ENCODE results near the gene IGSF23.
"Not testable (repeated sequence)": the region's sequence is repeated elsewhere in the genome, so short reads cannot be mapped to it uniquely, and the experiment has no call there.

The IGSF23 gene

DNA sequence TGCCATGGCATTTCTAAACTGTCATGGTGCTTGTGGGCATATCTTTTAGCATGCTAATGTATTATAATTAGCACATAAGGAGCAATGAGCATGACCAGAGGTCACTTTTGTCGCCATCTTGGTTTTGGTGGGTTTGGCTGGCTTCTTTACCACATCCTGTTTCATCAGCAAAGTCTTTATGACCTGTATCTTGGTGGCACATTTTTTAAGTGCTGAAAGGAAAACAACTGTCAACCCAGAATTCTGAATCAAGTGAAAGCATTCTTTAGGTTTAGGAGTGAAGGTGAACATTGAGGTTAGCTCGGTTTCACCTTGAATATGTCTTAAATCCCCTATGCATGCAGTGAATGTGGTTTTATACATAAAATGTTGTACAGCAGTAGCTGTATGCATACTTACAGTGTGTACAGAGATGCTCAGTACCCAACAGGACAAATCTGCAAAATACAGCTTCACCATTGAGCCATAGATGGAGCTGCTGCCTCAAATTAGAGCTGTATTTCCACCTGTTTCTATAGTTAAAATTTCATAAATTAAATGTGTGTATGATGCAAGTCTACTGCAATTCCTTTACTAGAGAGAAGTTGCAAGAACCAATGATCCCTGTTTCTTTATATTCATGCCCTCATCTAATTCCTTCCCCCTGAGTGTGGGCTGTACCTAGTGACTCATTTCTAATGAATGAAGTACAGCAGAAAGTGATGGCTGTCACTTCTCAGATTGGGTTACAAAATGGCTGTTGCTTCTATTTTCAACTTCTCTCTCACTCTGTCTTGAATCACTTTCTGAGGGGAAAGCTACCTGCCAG lies 25.2 kb upstream of the IGSF23 start:
- Histone ChIP-seq H3K27ac (ENCODE audit: low read depth, low read length, poor library complexity, severe bottlenecking) (no peak overlapping the region), H3K79me2 (ENCODE audit: insufficient read depth, low read length) (no peaks in the 10 kb centered on the region), H3K36me3 (ENCODE audit: insufficient read depth, low read length) (no peaks in the 10 kb centered on the region), H2AFZ (ENCODE audit: low read length) (no peak overlapping the region), H4K20me1 (ENCODE audit: insufficient read depth, low read length) (no peaks in the 10 kb centered on the region), H3K9me2 (ENCODE audit: low read depth, low read length) (no peaks in the 10 kb centered on the region), H3K9me3 (ENCODE audit: low read length) (no peaks in the 10 kb centered on the region), H3K4me1 (ENCODE audit: insufficient read depth, low read length, severe bottlenecking) (no peaks in the 10 kb centered on the region), H3F3A (ENCODE audit: insufficient read depth, low read length) (no peaks in the 10 kb centered on the region), H3K9ac (ENCODE audit: low read length) (no peak overlapping the region), H3K4me3 (ENCODE audit: low read depth, low read length, poor library complexity, severe bottlenecking) (no peak overlapping the region), H3K27me3 (ENCODE audit: insufficient read depth, low read length) (no peaks in the 10 kb centered on the region; the same call in 1 of the 2 replicates), H3K4me2 (ENCODE audit: low read length) (no peak overlapping the region)
- TF ChIP-seq, protein P1, sequence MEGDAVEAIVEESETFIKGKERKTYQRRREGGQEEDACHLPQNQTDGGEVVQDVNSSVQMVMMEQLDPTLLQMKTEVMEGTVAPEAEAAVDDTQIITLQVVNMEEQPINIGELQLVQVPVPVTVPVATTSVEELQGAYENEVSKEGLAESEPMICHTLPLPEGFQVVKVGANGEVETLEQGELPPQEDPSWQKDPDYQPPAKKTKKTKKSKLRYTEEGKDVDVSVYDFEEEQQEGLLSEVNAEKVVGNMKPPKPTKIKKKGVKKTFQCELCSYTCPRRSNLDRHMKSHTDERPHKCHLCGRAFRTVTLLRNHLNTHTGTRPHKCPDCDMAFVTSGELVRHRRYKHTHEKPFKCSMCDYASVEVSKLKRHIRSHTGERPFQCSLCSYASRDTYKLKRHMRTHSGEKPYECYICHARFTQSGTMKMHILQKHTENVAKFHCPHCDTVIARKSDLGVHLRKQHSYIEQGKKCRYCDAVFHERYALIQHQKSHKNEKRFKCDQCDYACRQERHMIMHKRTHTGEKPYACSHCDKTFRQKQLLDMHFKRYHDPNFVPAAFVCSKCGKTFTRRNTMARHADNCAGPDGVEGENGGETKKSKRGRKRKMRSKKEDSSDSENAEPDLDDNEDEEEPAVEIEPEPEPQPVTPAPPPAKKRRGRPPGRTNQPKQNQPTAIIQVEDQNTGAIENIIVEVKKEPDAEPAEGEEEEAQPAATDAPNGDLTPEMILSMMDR (IDR thresholded peaks at IDR 0.05; ENCODE audit: low read length) = no peak
- TF ChIP-seq EZH2 (IDR thresholded peaks at IDR 0.05; ENCODE audit: borderline replicate concordance, low read length) = no peak

DNA sequence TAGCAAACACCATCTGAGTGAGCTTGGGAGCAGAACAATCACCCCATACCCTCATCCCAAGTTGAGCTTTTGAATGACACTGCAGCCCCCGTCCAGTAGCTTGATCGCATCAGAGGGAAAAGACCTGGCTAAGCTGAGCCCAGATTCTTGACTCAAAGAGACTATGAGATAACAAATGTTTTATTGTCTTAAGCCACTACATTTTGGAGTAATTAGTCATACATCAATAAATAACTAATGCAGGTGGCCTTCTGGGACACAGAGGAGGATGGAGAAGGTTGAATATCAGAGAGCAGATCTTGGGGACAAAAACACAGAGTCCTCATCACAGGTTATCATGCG lies 24.6 kb upstream of the IGSF23 start:
- H2AFZ ChIP-seq (ENCODE audit: low read length) = no peak overlapping the region
- H3K27me3 ChIP-seq (ENCODE audit: insufficient read depth, low read length) = no peaks in the 10 kb centered on the region; the same call in 1 of the 2 replicates
- TF ChIP-seq, protein P1 (IDR thresholded peaks at IDR 0.05; ENCODE audit: low read length) = no peak
- no peak for TF ChIP-seq EZH2 (IDR thresholded peaks at IDR 0.05; ENCODE audit: borderline replicate concordance, low read length)
- H3K9me2 ChIP-seq (ENCODE audit: low read depth, low read length) = no peaks in the 10 kb centered on the region
- H3K4me1 ChIP-seq (ENCODE audit: insufficient read depth, low read length, severe bottlenecking) = no peaks in the 10 kb centered on the region
- no peak overlapping the region for H3K4me3 ChIP-seq (ENCODE audit: low read depth, low read length, poor library complexity, severe bottlenecking)
- no peaks in the 10 kb centered on the region for H3K9me3 ChIP-seq (ENCODE audit: low read length)
- no peaks in the 10 kb centered on the region for H3K36me3 ChIP-seq (ENCODE audit: insufficient read depth, low read length)
- H4K20me1 ChIP-seq (ENCODE audit: insufficient read depth, low read length) = no peaks in the 10 kb centered on the region
- H3K79me2 ChIP-seq (ENCODE audit: insufficient read depth, low read length) = no peaks in the 10 kb centered on the region
- no peak overlapping the region for H3K4me2 ChIP-seq (ENCODE audit: low read length)
- no peak overlapping the region for H3K27ac ChIP-seq (ENCODE audit: low read depth, low read length, poor library complexity, severe bottlenecking)
- H3F3A ChIP-seq (ENCODE audit: insufficient read depth, low read length) = no peaks in the 10 kb centered on the region
- H3K9ac ChIP-seq (ENCODE audit: low read length) = no peak overlapping the region

DNA sequence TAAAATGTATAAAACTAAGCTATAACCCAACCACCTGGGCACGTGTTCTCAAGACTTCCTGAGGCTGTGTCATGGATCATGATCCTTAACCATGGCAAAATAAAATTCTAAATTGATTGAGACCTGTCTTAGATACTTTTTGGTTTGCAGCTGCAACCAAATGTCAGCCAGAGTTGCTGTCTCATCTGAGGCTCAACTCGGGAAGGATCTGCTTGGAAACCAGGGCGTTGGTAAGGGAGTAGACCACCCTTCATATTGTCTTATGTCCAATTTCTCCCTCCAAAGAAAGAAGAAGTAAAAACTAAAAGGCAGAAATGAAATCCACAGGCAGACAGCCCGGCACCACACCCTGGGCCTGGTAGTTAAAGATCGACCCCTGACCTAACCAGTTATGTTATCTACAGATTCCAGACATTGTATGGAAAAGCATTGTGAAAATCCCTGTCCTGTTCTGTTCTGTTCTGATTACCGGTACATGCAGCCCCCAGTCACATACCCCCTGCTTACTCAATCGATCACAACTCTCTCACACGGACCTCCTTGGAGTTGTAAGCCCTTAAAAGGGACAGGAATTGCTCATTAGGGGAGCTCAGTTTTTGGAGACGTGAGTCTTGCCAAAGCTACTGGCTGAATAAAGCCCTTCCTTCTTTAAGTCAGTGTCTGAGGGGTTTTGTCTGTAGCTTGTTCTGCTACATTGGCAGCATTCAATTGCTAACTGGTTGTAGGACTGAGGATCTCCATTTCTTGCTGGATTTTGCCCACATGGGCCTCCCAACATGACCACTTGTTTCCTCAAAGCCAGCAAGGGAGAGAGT lies 22.9 kb upstream of the IGSF23 start:
- no peaks in the 10 kb centered on the region; the same call in 1 of the 2 replicates for H3K27me3 ChIP-seq (ENCODE audit: insufficient read depth, low read length)
- no peak overlapping the region for H3K27ac ChIP-seq (ENCODE audit: low read depth, low read length, poor library complexity, severe bottlenecking)
- no peak overlapping the region for H3K4me2 ChIP-seq (ENCODE audit: low read length)
- H3K79me2 ChIP-seq (ENCODE audit: insufficient read depth, low read length) = no peaks in the 10 kb centered on the region
- H2AFZ ChIP-seq (ENCODE audit: low read length) = no peak overlapping the region
- H4K20me1 ChIP-seq (ENCODE audit: insufficient read depth, low read length) = no peaks in the 10 kb centered on the region
- H3K4me3 ChIP-seq (ENCODE audit: low read depth, low read length, poor library complexity, severe bottlenecking) = no peak overlapping the region
- H3K36me3 ChIP-seq (ENCODE audit: insufficient read depth, low read length) = no peaks in the 10 kb centered on the region
- no peaks in the 10 kb centered on the region for H3K9me3 ChIP-seq (ENCODE audit: low read length)
- TF ChIP-seq EZH2 (IDR thresholded peaks at IDR 0.05; ENCODE audit: borderline replicate concordance, low read length) = no peak
- TF ChIP-seq, protein P1 (IDR thresholded peaks at IDR 0.05; ENCODE audit: low read length) = no peak
- no peaks in the 10 kb centered on the region for H3F3A ChIP-seq (ENCODE audit: insufficient read depth, low read length)
- no peak overlapping the region for H3K9ac ChIP-seq (ENCODE audit: low read length)
- no peaks in the 10 kb centered on the region for H3K9me2 ChIP-seq (ENCODE audit: low read depth, low read length)
- no peaks in the 10 kb centered on the region for H3K4me1 ChIP-seq (ENCODE audit: insufficient read depth, low read length, severe bottlenecking)

DNA sequence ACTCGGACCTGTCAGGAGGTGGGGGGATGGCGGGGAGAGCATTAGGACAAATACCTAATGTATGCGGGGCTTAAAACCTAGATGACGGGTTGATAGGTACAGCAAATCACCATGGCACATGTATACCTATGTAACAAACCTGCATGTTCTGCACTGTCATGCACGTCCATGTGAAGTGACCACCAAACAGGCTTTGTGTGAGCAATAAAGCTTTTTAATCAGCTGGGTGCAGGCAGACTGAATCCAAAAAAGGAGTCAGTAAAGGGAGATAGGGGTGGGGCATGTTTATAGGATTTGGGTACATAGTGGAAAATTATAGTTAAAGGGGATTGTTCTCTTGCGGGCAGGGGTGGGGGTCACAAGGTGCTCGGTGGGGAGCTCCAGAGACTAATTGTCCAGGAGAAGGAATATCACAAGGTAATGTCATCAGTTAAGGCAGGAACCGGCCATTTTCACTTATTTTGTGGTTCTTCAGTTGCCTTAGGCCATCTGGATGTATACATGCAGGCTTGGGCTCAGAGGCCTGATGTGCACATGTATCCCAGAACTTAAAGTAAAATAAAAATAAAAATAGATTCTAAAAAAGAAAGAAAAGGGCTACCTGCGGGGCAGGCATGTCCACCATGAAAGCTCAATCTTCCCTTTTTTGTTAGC lies 21.9 kb upstream of the IGSF23 start:
- H3K4me3 ChIP-seq (ENCODE audit: low read depth, low read length, poor library complexity, severe bottlenecking); H4K20me1 ChIP-seq (ENCODE audit: insufficient read depth, low read length); H3K9me3 ChIP-seq (ENCODE audit: low read length); H2AFZ ChIP-seq (ENCODE audit: low read length); H3K27ac ChIP-seq (ENCODE audit: low read depth, low read length, poor library complexity, severe bottlenecking); H3K27me3 ChIP-seq (ENCODE audit: insufficient read depth, low read length); H3K4me2 ChIP-seq (ENCODE audit: low read length); H3K9ac ChIP-seq (ENCODE audit: low read length); H3F3A ChIP-seq (ENCODE audit: insufficient read depth, low read length); H3K36me3 ChIP-seq (ENCODE audit: insufficient read depth, low read length); H3K79me2 ChIP-seq (ENCODE audit: insufficient read depth, low read length); H3K9me2 ChIP-seq (ENCODE audit: low read depth, low read length); H3K4me1 ChIP-seq (ENCODE audit: insufficient read depth, low read length, severe bottlenecking): not testable (repeated sequence)
